ENCODE data around the gene PAFAH2. TPM values are rescaled to one million over a fixed set of nuclear protein-coding genes. Genes with fewer than 3 reads are reported as not detected.

Gene PAFAH2
- total and polyA plus RNA-seq, 2 of the 13 experiments (the other 11 are each of a cell fraction or from before 2014, with no cell fraction given): 6.9 to 9.4 TPM

GRCh38 chr1:26035203-26035958 lies 37.5 kb upstream of the PAFAH2 start (continued):
- no peak for TF ChIP-seq NFATC3 (CRISPR knock-in tag; IDR thresholded peaks at IDR 0.05)
- TF ChIP-seq AKAP8 (CRISPR knock-in tag; IDR thresholded peaks at IDR 0.05): peak; percentile 41; the same call in 1 of the 2 replicates
- TF ChIP-seq ELF1 (CRISPR knock-in tag; IDR thresholded peaks at IDR 0.05): no peak
- no peak for TF ChIP-seq ZNF468 (CRISPR knock-in tag; IDR thresholded peaks at IDR 0.05)
- no peak for TF ChIP-seq ZNF460 (CRISPR knock-in tag; IDR thresholded peaks at IDR 0.05; ENCODE audit: borderline replicate concordance)
- TF ChIP-seq ZNF33A (CRISPR knock-in tag; IDR thresholded peaks at IDR 0.05; ENCODE audit: borderline replicate concordance): no peak
- peak; percentile 71 for TF ChIP-seq THAP9 (CRISPR knock-in tag; IDR thresholded peaks at IDR 0.05; ENCODE audit: borderline replicate concordance)
- no peak for TF ChIP-seq CHD4 (IDR thresholded peaks at IDR 0.05; ENCODE audit: borderline replicate concordance, low read length)
- no peak for TF ChIP-seq PRDM4 (CRISPR knock-in tag; IDR thresholded peaks at IDR 0.05; ENCODE audit: borderline replicate concordance)
- TF ChIP-seq NR2F2 (IDR thresholded peaks at IDR 0.05; ENCODE audit: borderline replicate concordance, low read depth): no peak
- no peak for TF ChIP-seq PAXIP1 (CRISPR knock-in tag; conservative IDR thresholded peaks at IDR 0.05)
- TF ChIP-seq PPARG (CRISPR knock-in tag; conservative IDR thresholded peaks at IDR 0.05): no peak
- no peak for TF ChIP-seq SRSF9 (IDR thresholded peaks at IDR 0.05; ENCODE audit: borderline replicate concordance, insufficient read depth, low read depth, low read length, poor library complexity, severe bottlenecking)
- TF ChIP-seq NR2F6 (IDR thresholded peaks at IDR 0.05): no peak
- no peak for TF ChIP-seq NR2F6 (CRISPR knock-in tag; IDR thresholded peaks at IDR 0.05)
- no peak for TF ChIP-seq ZNF775 (CRISPR knock-in tag; IDR thresholded peaks at IDR 0.05; ENCODE audit: borderline replicate concordance)
- peak; percentile 7; the same call in 1 of the 2 replicates for TF ChIP-seq MIER3 (CRISPR knock-in tag; IDR thresholded peaks at IDR 0.05; ENCODE audit: borderline replicate concordance)
- TF ChIP-seq SPEN (CRISPR knock-in tag; IDR thresholded peaks at IDR 0.05; ENCODE audit: low read depth): no peak; the same call in none of the 2 replicates
- 0 out of 2 replicates have a peak, but pooled peaks have one; percentile 71 for TF ChIP-seq CHCHD3 (CRISPR knock-in tag; IDR thresholded peaks at IDR 0.05)
- TF ChIP-seq MLLT10 (CRISPR knock-in tag; IDR thresholded peaks at IDR 0.05): no peak
